Activated T-cell treated with anti-CD3 and anti-CD28 coated beads, Interleukin-2, amount 50 U/mL, for 24 hours (primary cell): ENCODE results near the gene TSPAN4.

ENCODE experiments used
- DNase-seq: peaks from one replicate; pipeline ENCODE4 v3.0.0-alpha.2; 2020
- H3K27ac Mint-ChIP-seq: 2 replicates; pipeline ENCODE4 v1.8.0; 2020; ENCODE audit warnings: mild to moderate bottlenecking, mixed read lengths
- H3K27me3 Mint-ChIP-seq: 2 replicates; pipeline ENCODE4 v1.8.0; 2020; ENCODE audit warnings: mixed read lengths
- H3K36me3 Mint-ChIP-seq: 2 replicates; pipeline ENCODE4 v1.8.0; 2020; ENCODE audit warnings: low read depth, mixed read lengths
- H3K4me1 Mint-ChIP-seq: 2 replicates; pipeline ENCODE4 v1.8.0; 2020; ENCODE audit warnings: low read depth, mixed read lengths
- H3K4me3 Mint-ChIP-seq: 2 replicates; pipeline ENCODE4 v1.8.0; 2020; ENCODE audit warnings: mild to moderate bottlenecking, moderate library complexity, mixed read lengths
- H3K9me3 Mint-ChIP-seq: 2 replicates; pipeline ENCODE4 v1.8.0; 2020; ENCODE audit warnings: mixed read lengths

Gene TSPAN4

DNA sequence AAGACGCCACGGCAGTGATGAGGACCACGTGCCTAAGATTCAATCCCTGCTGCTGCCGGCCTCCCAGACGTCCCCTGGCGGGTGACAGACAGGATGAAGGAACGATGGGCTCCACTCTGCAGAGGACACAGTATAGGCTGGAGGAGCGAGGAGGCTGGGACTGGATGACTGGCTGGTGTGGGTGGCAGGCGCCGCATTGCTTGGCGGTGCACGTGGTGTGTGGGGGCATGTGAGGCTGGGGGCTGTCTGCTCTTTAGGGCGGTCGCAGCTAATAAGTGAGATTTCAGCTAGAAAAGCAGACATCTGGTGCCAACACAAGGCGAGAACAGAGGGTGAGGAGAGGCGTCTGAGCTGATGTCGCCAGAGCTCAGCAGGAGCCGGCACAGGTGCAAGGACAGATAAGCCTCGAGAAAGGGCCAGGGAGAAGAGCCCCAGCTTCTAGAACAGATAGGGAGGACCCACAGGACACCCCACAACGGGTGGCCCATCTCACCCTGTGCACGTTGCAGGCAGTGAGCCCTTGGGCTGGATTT is 33.2 kb downstream of the TSPAN4 start:
- H3K4me1 Mint-ChIP-seq, result no peaks in the 10 kb centered on the region
- H3K27ac Mint-ChIP-seq, result no peak overlapping the region
- no peak overlapping the region for H3K4me3 Mint-ChIP-seq
- no peaks in the 10 kb centered on the region for H3K27me3 Mint-ChIP-seq
- DNase-seq, result no peak
- H3K9me3 Mint-ChIP-seq, result no peaks in the 10 kb centered on the region
- H3K36me3 Mint-ChIP-seq, result peaks cover 68% of the 10 kb centered on the region

DNA sequence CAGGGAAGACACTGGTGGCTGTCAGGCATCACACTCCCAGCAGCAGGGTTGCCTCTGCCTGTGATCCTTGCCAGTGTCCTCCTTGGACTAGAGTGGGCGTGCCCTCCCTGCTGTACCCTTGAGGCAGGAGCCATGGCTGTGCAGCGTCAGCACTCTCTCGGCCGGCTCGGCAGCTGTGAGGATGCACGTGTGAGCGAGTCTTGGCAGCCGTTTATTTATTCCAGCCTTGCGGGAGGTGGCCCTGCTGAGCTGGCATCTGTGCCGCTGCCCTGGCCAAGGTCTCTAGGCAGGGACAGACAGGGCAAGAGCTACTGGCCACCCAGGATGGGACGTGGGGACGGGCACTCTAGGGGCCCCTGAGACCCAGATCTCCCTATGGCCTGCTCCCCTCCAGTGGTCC is 33.9 kb downstream of the TSPAN4 start:
- no peaks in the 10 kb centered on the region for H3K27me3 Mint-ChIP-seq
- DNase-seq, result no peak
- H3K4me1 Mint-ChIP-seq, result no peaks in the 10 kb centered on the region
- no peak overlapping the region for H3K4me3 Mint-ChIP-seq
- H3K9me3 Mint-ChIP-seq, result no peaks in the 10 kb centered on the region
- H3K27ac Mint-ChIP-seq, result no peak overlapping the region
- peaks cover 72% of the 10 kb centered on the region for H3K36me3 Mint-ChIP-seq

DNA sequence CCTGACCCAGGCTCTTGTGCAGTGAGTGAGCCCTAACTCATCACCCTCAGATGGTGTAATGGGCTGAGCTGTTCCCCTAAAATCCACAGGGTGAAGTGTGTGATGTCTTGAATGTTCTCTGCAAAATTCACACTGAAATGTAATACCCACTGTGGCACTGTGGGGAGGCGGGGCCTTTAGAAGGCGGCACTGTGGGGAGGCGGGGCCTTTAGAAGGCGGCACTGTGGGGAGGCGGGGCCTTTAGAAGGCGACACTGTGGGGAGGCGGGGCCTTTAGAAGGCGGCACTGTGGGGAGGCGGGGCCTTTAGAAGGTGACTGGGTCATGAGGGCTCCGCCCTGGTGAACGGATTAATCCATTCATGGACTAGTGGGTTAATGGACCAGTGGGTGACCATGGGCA is 34.9 kb downstream of the TSPAN4 start:
- Mint-ChIP-seq H3K4me1 (no peaks in the 10 kb centered on the region), H3K27me3 (no peaks in the 10 kb centered on the region), H3K4me3 (no peak overlapping the region), H3K27ac (no peak overlapping the region), H3K36me3 (peaks cover 74% of the 10 kb centered on the region), H3K9me3 (no peaks in the 10 kb centered on the region)
- DNase-seq, result no peak

- Mint-ChIP-seq H3K27me3 (no peaks in the 10 kb centered on the region), H3K9me3 (no peaks in the 10 kb centered on the region), H3K27ac (no peak overlapping the region), H3K4me3 (no peak overlapping the region), H3K4me1 (no peaks in the 10 kb centered on the region), H3K36me3 (peaks cover 78% of the 10 kb centered on the region)
- no peak for DNase-seq
Measured at GRCh38 chr11:880447-880846, 37.8 kb downstream of the TSPAN4 start.

DNA sequence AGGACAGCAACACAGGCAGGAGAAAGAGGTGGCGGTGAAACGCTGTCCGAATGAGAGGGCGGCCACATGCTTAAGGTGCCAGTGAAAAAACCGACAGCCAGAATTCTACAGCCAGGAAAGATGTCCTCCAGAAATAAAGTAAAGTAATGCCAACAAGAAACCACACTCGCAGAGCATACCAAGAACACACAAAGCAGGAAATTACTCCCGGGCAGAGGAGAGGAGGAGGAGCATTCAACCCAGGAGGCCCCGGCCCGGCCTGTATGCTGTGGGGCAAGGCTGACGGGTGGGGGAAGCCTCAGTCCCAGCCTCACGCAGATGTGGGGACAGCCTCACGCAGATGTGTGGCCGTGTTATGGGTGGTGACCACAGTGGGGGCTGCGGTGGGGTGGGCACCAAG is 39.9 kb downstream of the TSPAN4 start:
- Mint-ChIP-seq H3K27ac (no peak overlapping the region), H3K36me3 (peaks cover 81% of the 10 kb centered on the region)

GRCh38 chr11:883527-883926 is 40.9 kb downstream of the TSPAN4 start:
- Mint-ChIP-seq H3K27me3 (no peaks in the 10 kb centered on the region), H3K4me3 (no peak overlapping the region), H3K9me3 (no peaks in the 10 kb centered on the region), H3K4me1 (no peaks in the 10 kb centered on the region), H3K36me3 (peaks cover 83% of the 10 kb centered on the region), H3K27ac (no peak overlapping the region)
- DNase-seq, result no peak

More for the DNA sequence above, 39.9 kb downstream of the TSPAN4 start:
- Mint-ChIP-seq H3K27me3 (no peaks in the 10 kb centered on the region), H3K9me3 (no peaks in the 10 kb centered on the region), H3K4me1 (no peaks in the 10 kb centered on the region), H3K4me3 (no peak overlapping the region)
- no peak for DNase-seq

DNA sequence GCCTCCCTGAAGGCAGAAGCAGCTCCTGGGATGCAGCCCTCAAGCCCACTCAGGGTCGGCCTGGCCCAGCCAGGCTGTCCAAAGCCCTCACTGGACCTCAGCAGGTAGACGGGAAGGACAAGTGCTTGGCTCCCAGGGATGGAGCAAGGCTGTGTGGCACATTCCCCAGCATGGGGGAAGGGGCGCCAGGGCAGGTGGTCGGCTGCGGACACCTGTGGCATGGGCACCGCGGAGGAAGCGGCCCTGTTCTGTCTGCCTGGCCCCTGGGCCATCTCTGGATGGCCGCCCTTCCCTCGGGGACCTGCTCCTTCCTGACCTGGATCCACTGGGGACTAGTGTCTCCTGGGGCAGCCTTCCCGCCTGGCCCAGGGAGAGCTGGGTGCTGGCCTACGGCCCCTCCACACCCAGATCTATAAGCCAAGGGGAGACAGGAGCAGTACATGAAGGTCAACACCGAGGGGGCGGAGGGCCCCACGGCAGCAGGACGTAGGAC is 42.0 kb downstream of the TSPAN4 start:
- Mint-ChIP-seq H3K36me3 (peaks cover 79% of the 10 kb centered on the region), H3K27ac (no peak overlapping the region), H3K4me1 (no peaks in the 10 kb centered on the region), H3K9me3 (no peaks in the 10 kb centered on the region), H3K4me3 (no peak overlapping the region), H3K27me3 (no peaks in the 10 kb centered on the region)
- no peak for DNase-seq

DNA sequence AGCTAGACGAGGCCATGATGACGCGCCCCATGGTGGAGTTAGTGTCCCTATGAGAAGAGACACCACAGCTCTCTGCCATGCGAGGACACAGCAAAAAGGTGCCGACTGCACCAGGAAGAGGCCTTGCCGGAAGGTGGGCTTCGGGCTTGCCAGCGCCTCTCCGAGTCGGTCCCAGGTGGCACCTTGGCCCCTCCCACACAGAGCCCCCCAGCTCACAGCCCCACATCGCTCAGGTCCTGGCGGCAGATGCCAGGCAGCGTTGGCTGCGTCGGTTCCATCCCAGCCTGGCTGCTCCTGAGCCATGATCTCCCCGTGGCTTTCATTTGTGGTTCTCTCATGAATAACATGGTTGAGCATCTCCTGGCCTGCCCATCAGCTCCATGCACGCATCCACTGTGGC is 43.9 kb downstream of the TSPAN4 start:
- Mint-ChIP-seq H3K4me3 (no peak overlapping the region), H3K4me1 (no peaks in the 10 kb centered on the region), H3K27ac (no peak overlapping the region), H3K36me3 (peaks cover 77% of the 10 kb centered on the region), H3K9me3 (no peaks in the 10 kb centered on the region), H3K27me3 (no peaks in the 10 kb centered on the region)
- DNase-seq, result no peak

- no peaks in the 10 kb centered on the region for H3K9me3 Mint-ChIP-seq
- no peaks in the 10 kb centered on the region for H3K4me1 Mint-ChIP-seq
- no peak overlapping the region for H3K4me3 Mint-ChIP-seq
- no peaks in the 10 kb centered on the region for H3K27me3 Mint-ChIP-seq
- DNase-seq, result no peak
- peaks cover 69% of the 10 kb centered on the region for H3K36me3 Mint-ChIP-seq
- no peak overlapping the region for H3K27ac Mint-ChIP-seq
Measured at GRCh38 chr11:887589-887988, 44.9 kb downstream of the TSPAN4 start.

DNA sequence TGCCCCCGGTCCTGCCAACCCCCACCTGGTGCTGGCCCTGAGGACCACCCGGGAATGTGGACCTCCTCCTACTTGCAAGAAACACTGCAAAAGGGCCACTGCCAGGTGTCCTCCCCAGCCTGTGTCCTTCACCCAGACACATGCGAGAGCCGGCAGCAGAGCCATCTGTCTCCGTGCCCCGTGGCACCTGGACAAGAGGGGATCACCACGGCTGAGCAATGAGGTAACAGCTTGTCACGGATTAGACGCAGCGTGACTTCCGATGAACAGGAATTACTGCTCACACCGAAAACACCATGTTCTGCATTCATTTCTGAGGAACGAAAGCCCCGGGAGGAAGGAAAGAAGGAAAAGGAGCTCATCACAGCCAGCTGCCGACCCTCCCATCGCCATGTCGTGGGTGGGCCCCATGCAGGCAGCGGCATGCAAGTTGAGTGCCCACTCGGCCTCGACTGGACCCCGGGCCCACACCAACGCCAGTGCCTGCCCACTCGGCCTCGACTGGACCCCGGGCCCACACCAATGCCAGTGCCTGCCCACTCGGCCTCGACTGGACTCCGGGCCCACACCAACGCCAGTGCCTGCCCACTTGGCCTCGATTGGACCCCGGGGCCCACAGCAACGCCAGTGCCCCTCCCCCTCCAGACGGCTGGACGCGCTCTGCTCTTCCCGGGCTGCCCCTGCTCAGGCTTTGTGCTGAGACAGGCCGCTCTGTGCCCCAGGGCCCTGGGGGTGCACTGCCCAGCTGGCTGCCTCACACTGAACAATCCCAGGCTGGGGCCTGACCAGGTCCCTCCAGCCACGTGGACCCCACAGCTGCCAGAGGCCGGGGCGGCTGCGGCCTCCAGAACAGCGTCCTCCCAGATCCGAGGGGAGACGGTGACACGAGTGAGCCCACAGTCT is 45.9 kb downstream of the TSPAN4 start:
- no peaks in the 10 kb centered on the region for H3K4me1 Mint-ChIP-seq
- DNase-seq, result no peak
- no peak overlapping the region for H3K4me3 Mint-ChIP-seq
- no peaks in the 10 kb centered on the region for H3K9me3 Mint-ChIP-seq
- H3K27ac Mint-ChIP-seq, result no peak overlapping the region
- H3K27me3 Mint-ChIP-seq, result no peaks in the 10 kb centered on the region
- peaks cover 64% of the 10 kb centered on the region for H3K36me3 Mint-ChIP-seq

DNA sequence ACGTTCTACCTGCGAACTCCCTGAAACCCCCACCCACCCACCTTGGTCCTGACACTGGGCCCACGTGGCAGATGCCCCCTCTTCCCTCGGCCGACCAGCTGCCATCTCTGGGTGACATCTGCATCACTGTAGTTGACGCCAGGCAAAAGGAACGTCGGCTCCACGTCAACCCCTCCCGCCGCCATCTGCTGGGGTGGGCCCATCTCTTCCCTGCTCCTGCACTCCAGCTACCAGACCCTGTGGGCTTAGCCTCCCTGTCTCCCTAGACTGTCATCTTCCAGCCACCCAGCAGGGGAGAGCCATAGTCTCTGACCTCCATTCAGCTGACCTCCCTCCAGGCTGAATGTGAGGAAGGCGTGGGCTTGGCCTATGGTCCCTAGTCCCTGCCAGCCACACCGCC is 46.6 kb downstream of the TSPAN4 start:
- no peak for DNase-seq
- Mint-ChIP-seq H3K36me3 (peaks cover 58% of the 10 kb centered on the region), H3K4me3 (no peak overlapping the region), H3K9me3 (no peaks in the 10 kb centered on the region), H3K4me1 (no peaks in the 10 kb centered on the region), H3K27me3 (no peaks in the 10 kb centered on the region), H3K27ac (peak overlapping the region; percentile 11)

DNA sequence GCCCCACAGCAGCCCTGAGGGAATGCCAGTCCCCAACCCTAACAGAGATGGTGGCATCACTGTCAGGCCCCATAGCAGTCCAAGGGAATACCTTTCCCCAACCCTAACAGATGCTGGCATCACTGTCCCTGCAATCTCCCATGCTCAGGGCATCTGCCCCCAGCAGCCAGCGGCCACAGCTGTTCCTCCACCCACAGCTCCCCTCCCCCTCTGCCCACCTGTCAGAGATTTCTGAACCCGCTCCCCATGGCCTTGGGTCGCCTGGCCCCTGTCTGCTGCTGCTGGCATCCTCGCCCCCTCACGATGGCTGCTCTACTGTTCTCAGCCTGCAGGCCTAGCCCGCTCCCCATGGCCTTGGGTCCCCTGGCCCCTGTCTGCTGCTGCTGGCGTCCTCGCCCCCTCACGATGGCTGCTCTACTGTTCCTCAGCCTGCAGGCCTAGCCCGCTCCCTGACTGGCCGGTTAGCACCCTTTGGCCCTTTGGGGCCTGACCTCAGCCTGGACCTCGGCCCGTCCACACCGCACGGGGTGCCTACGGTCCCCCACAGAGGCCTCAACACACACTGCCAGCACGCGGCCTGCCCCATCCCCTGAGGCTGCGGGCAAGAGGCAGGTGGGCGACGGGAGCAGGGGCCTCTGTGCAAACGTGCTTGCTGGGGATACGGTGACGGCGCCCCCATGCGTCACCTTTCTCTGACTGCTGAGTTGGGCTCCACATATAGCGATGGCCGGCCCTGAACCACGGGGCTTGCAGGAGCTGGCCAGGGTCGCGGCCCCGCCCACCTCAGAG is 47.2 kb downstream of the TSPAN4 start:
- H3K27ac Mint-ChIP-seq, result peak overlapping the region; percentile 11
- no peak for DNase-seq
- H3K36me3 Mint-ChIP-seq, result peaks cover 58% of the 10 kb centered on the region
- no peaks in the 10 kb centered on the region for H3K9me3 Mint-ChIP-seq
- H3K27me3 Mint-ChIP-seq, result no peaks in the 10 kb centered on the region
- no peak overlapping the region for H3K4me3 Mint-ChIP-seq
- no peaks in the 10 kb centered on the region for H3K4me1 Mint-ChIP-seq

- Mint-ChIP-seq H3K36me3 (peaks cover 53% of the 10 kb centered on the region), H3K27ac (no peak overlapping the region), H3K27me3 (no peaks in the 10 kb centered on the region), H3K4me1 (no peaks in the 10 kb centered on the region), H3K9me3 (no peaks in the 10 kb centered on the region), H3K4me3 (no peak overlapping the region)
- no peak for DNase-seq
Measured at GRCh38 chr11:890794-891540, 48.3 kb downstream of the TSPAN4 start.

GRCh38 chr11:893008-893654 is 50.5 kb downstream of the TSPAN4 start:
- Mint-ChIP-seq H3K36me3 (peaks cover 39% of the 10 kb centered on the region), H3K4me1 (no peaks in the 10 kb centered on the region), H3K27me3 (no peaks in the 10 kb centered on the region), H3K9me3 (no peaks in the 10 kb centered on the region), H3K27ac (no peak overlapping the region), H3K4me3 (no peak overlapping the region)
- DNase-seq, result no peak
